Smooth muscle cell (in vitro differentiated cells): ENCODE measurements around the gene EFHC1. TPM values are rescaled to one million over a fixed set of nuclear protein-coding genes. Genes with fewer than 3 reads are reported as not detected.

Experiments
- DNase-seq: peaks from one replicate; lab custom pipeline; 2025; ENCODE audit not compliant: unreplicated experiment; lab: John Stamatoyannopoulos, UW
- H2AFZ ChIP-seq: fragments of 200-600 bp; sonication (generic); 2 replicates; pipeline ENCODE4 v1.6.0; 2016; ENCODE audit warnings: antibody characterized with exemption, low read depth, mild to moderate bottlenecking
- H3F3A ChIP-seq: fragments of 200-600 bp; sonication (generic); 2 replicates; pipeline ENCODE4 v1.6.0; 2017; ENCODE audit warnings: antibody characterized with exemption, low read depth
- H3K27ac ChIP-seq: fragments of 200-600 bp; sonication (generic); 2 replicates; pipeline ENCODE4 v1.5.1; 2016; ENCODE audit warnings: low read depth, mild to moderate bottlenecking
- H3K27me3 ChIP-seq: fragments of 200-600 bp; sonication (generic); 2 replicates; pipeline ENCODE4 v1.6.1; 2016; ENCODE audit warnings: low read depth, mild to moderate bottlenecking
- H3K36me3 ChIP-seq: fragments of 200-600 bp; sonication (generic); 2 replicates; pipeline ENCODE4 v1.5.1; 2016; ENCODE audit warnings: low read depth
- H3K4me1 ChIP-seq: fragments of 200-600 bp; sonication (generic); 2 replicates; pipeline ENCODE4 v1.5.1; 2016; ENCODE audit warnings: low read depth
- H3K4me2 ChIP-seq: fragments of 200-600 bp; sonication (generic); 2 replicates; pipeline ENCODE4 v1.6.0; 2016; ENCODE audit warnings: mild to moderate bottlenecking
- H3K4me3 ChIP-seq: fragments of 200-600 bp; sonication (generic); 2 replicates; pipeline ENCODE4 v1.5.1; 2016; ENCODE audit warnings: mild to moderate bottlenecking
- H3K79me2 ChIP-seq: fragments of 200-600 bp; sonication (generic); 2 replicates; pipeline ENCODE4 v1.6.0; 2016; ENCODE audit warnings: low read depth, mild to moderate bottlenecking
- H3K9ac ChIP-seq: fragments of 200-600 bp; sonication (generic); 2 replicates; pipeline ENCODE4 v1.6.0; 2016; ENCODE audit warnings: low read depth
- H3K9me3 ChIP-seq: fragments of 200-600 bp; sonication (generic); replicated peaks from 2 replicates; pipeline ENCODE4 v1.5.1; 2016; ENCODE audit warnings: low read depth
- H4K20me1 ChIP-seq: fragments of 200-600 bp; sonication (generic); 2 replicates; pipeline ENCODE4 v1.6.0; 2016; ENCODE audit warnings: low read depth
- CTCF ChIP-seq: fragments of 200-600 bp; sonication (generic); IDR thresholded peaks from 2 replicates; pipeline ENCODE4 v1.5.1; 2017; ENCODE audit warnings: borderline replicate concordance, mild to moderate bottlenecking, antibody characterized with exemption; ENCODE audit not compliant: insufficient read depth, poor library complexity, severe bottlenecking
- WGBS: methylation state at CpG from one replicate; pipeline ENCODE4 v1.1.7; 2016; ENCODE audit warnings: low lambda C conversion rate; 5-methylcytosine and 5-hydroxymethylcytosine counted together
- polyA plus RNA-seq: library from polyadenylated mRNA; unstranded; fragments of >200 nt; fragmentation: Nextera tagmentation; extraction: Ambion mirVana; gene quantifications from 2 replicates; pipeline ENCODE4 v1.2.1, GENCODE V29; 2016
- total RNA-seq: library from RNA; depleted of rRNA; stranded (reverse); fragments of >200 nt; gene quantifications from 2 replicates; pipeline ENCODE4 v1.2.3, GENCODE V29; 2014

Gene EFHC1
- total and polyA plus RNA-seq, 2 experiments from 2014 or later = 11.0 to 25.9 TPM

GRCh38 chr6:52523378-52524142 is 103.4 kb downstream of the EFHC1 start:
- peaks cover 1% of the 10 kb centered on the region for H3K4me1 ChIP-seq
- H3F3A ChIP-seq = peaks cover 12% of the 10 kb centered on the region
- H3K79me2 ChIP-seq = peaks cover 26% of the 10 kb centered on the region
- no peak for DNase-seq
- H3K27me3 ChIP-seq = no peaks in the 10 kb centered on the region
- H3K9ac ChIP-seq = no peak overlapping the region
- no peak overlapping the region for H3K27ac ChIP-seq
- no peak overlapping the region for H3K4me3 ChIP-seq
- no peaks in the 10 kb centered on the region for H3K36me3 ChIP-seq
- WGBS = 96% methylated on average over 6 of the region's 6 CpGs
- H2AFZ ChIP-seq = no peak overlapping the region
- no peaks in the 10 kb centered on the region for H3K9me3 ChIP-seq
- TF ChIP-seq CTCF = no peak
- H3K4me2 ChIP-seq = no peak overlapping the region
- no peaks in the 10 kb centered on the region for H4K20me1 ChIP-seq

- H3K4me2 ChIP-seq = no peak overlapping the region
- H3K79me2 ChIP-seq = peaks cover 19% of the 10 kb centered on the region
- no peaks in the 10 kb centered on the region for H3K36me3 ChIP-seq
- H3K4me1 ChIP-seq = no peaks in the 10 kb centered on the region
- H3K9ac ChIP-seq = no peak overlapping the region
- no peaks in the 10 kb centered on the region for H3K27me3 ChIP-seq
- no peak for DNase-seq
- H2AFZ ChIP-seq = no peak overlapping the region
- WGBS = 86% methylated on average over 4 of the region's 4 CpGs
- H3K27ac ChIP-seq = no peak overlapping the region
- no peaks in the 10 kb centered on the region for H3F3A ChIP-seq
- no peaks in the 10 kb centered on the region for H4K20me1 ChIP-seq
- H3K9me3 ChIP-seq = no peaks in the 10 kb centered on the region
- no peak overlapping the region for H3K4me3 ChIP-seq
- no peak for TF ChIP-seq CTCF
Measured at GRCh38 chr6:52524918-52525317, 104.8 kb downstream of the EFHC1 start.

- no peaks in the 10 kb centered on the region for H3K27me3 ChIP-seq
- H3K4me2 ChIP-seq = no peak overlapping the region
- no peak overlapping the region for H3K4me3 ChIP-seq
- H3K27ac ChIP-seq = no peak overlapping the region
- H3K79me2 ChIP-seq = peaks cover 7% of the 10 kb centered on the region
- H4K20me1 ChIP-seq = no peaks in the 10 kb centered on the region
- H3K9ac ChIP-seq = no peak overlapping the region
- H3K4me1 ChIP-seq = no peaks in the 10 kb centered on the region
- no peak overlapping the region for H2AFZ ChIP-seq
- no peaks in the 10 kb centered on the region for H3F3A ChIP-seq
- WGBS = 56% methylated on average over 4 of the region's 4 CpGs
- H3K9me3 ChIP-seq = no peaks in the 10 kb centered on the region
- no peak for DNase-seq
- H3K36me3 ChIP-seq = no peaks in the 10 kb centered on the region
- TF ChIP-seq CTCF = no peak
Measured at GRCh38 chr6:52526634-52527033, 106.5 kb downstream of the EFHC1 start.

- Histone ChIP-seq H4K20me1 (no peaks in the 10 kb centered on the region), H3K36me3 (no peaks in the 10 kb centered on the region), H3K27me3 (no peaks in the 10 kb centered on the region), H3K27ac (no peak overlapping the region), H2AFZ (no peak overlapping the region), H3K79me2 (peaks cover 7% of the 10 kb centered on the region), H3K9me3 (no peaks in the 10 kb centered on the region), H3K4me1 (no peaks in the 10 kb centered on the region), H3K4me2 (no peak overlapping the region), H3K9ac (no peak overlapping the region), H3K4me3 (no peak overlapping the region), H3F3A (no peaks in the 10 kb centered on the region)
- DNase-seq = no peak
- no peak for TF ChIP-seq CTCF
- WGBS = 89% methylated on average over 7 of the region's 7 CpGs
Measured at GRCh38 chr6:52527436-52527835, 107.3 kb downstream of the EFHC1 start.
